HCT116 (cell line): Measurements from ENCODE around the gene NME9. TPM values are rescaled to one million over a fixed set of nuclear protein-coding genes. Genes with fewer than 3 reads are reported as not detected.

Experiments
- ATAC-seq: fragments of 200-7000 bp; cut with Tn5 transposase; 2 replicates; pipeline ENCODE4 v1.9.1; 2020; ENCODE audit warnings: mild to moderate bottlenecking, moderate library complexity
- BruUV-seq: library from RNA; stranded (reverse); fragments of 400-500 nt; replicated peaks from 2 replicates; lab custom pipeline; 2021; lab: Mats Ljungman, UMichigan
- CTCF ChIA-PET: fragments of 300-600 bp; sonication (Branson Sonifier 250); formaldehyde crosslinking; loops from one replicate; lab custom pipeline; 2021; ENCODE audit warnings: antibody characterized with exemption; lab: Charles Lee
- POLR2A ChIA-PET: fragments of 300-600, 350-600 bp; sonication (Branson Sonifier 250); formaldehyde crosslinking; loops from one replicate; lab custom pipeline; 2021; ENCODE audit warnings: antibody characterized with exemption; lab: Charles Lee
- RAD21 ChIA-PET, 2 experiments: fragments of 300-600 bp; sonication (Branson Sonifier 250); formaldehyde crosslinking; loops; one replicate each; lab custom pipeline; 2023; ENCODE audit warnings: low total read pairs in 2 of 2; ENCODE audit not compliant: uncharacterized antibody in 2 of 2, unreplicated experiment in 2 of 2, low non-redundant PET in 1 of 2; lab: Charles Lee
- DNase-seq: peaks from one replicate; pipeline ENCODE4 v3.0.0-alpha.2; 2010; ENCODE audit warnings: low read depth, low spot score
- H2AFZ ChIP-seq: fragments of 200-600 bp; shearing (Covaris generic), sonication (generic); 2 replicates; pipeline ENCODE4 v1.6.1; 2017; ENCODE audit warnings: low read depth, mixed run types, mixed read lengths, antibody characterized with exemption, low read length; ENCODE audit not compliant: poor library complexity, severe bottlenecking
- H3K27ac ChIP-seq: 2 replicates; pipeline ENCODE4 v1.5.1; 2012; ENCODE audit warnings: low read depth, low read length
- H3K27me3 ChIP-seq: fragments of 200-600 bp; sonication (generic); 2 replicates; pipeline ENCODE4 v1.6.1; 2016; ENCODE audit warnings: mixed run types, low read length, mixed read lengths; ENCODE audit not compliant: insufficient read depth
- H3K36me3 ChIP-seq, 2 experiments: fragments of 200-500 bp in 1 of 2; fragments of 200-600 bp in 1 of 2; sonication (Bioruptor generic) in 1 of 2; sonication (generic) in 1 of 2; 2 replicates each; pipeline versions ENCODE4 v1.5.1 to v1.6.1; 2014 to 2016; ENCODE audit warnings: low read length in 2 of 2, inconsistent platforms in 1 of 2, mixed read lengths in 1 of 2, mixed run types in 1 of 2; ENCODE audit not compliant: insufficient read depth in 2 of 2, control insufficient read depth in 1 of 2
- H3K4me1 ChIP-seq, 2 experiments: fragments of 200-600 bp in 1 of 2; sonication (generic) in 1 of 2; 2 replicates each; pipeline versions ENCODE4 v1.5.1 to v1.6.1; 2012 to 2017; ENCODE audit warnings: low read length in 2 of 2, inconsistent platforms in 1 of 2, mild to moderate bottlenecking in 1 of 2, mixed read lengths in 1 of 2, mixed run types in 1 of 2, moderate library complexity in 1 of 2; ENCODE audit not compliant: insufficient read depth in 2 of 2, control insufficient read depth in 1 of 2
- H3K4me2 ChIP-seq: fragments of 200-600 bp; sonication (generic); 2 replicates; pipeline ENCODE4 v1.6.1; 2017; ENCODE audit warnings: mixed run types, low read length, mixed read lengths
- H3K4me3 ChIP-seq, 2 experiments: fragments of 200-600 bp in 1 of 2; sonication (generic) in 1 of 2; replicated peaks in 1 of 2; 2 replicates each; pipeline ENCODE4 v1.5.1; 2011 to 2016; ENCODE audit warnings: low read length in 2 of 2, control low read depth in 1 of 2, low read depth in 1 of 2, mild to moderate bottlenecking in 1 of 2, mixed read lengths in 1 of 2, mixed run types in 1 of 2
- H3K79me2 ChIP-seq: fragments of 200-600 bp; sonication (generic); 2 replicates; pipeline ENCODE4 v1.6.1; 2017; ENCODE audit warnings: mild to moderate bottlenecking, mixed run types, low read length, moderate library complexity, mixed read lengths; ENCODE audit not compliant: insufficient read depth
- H3K9ac ChIP-seq: fragments of 200-600 bp; sonication (generic); 2 replicates; pipeline ENCODE4 v1.6.1; 2016; ENCODE audit warnings: low read length, mixed read lengths
- H3K9me2 ChIP-seq: fragments of 200-600 bp; sonication (generic), shearing (Covaris generic); 2 replicates; pipeline ENCODE4 v1.6.1; 2017; ENCODE audit warnings: mixed run types, mild to moderate bottlenecking, moderate library complexity; ENCODE audit not compliant: insufficient read depth
- H3K9me3 ChIP-seq, 2 experiments: fragments of 200-500 bp in 1 of 2; fragments of 200-600 bp in 1 of 2; sonication (Bioruptor generic) in 1 of 2; sonication (generic) in 1 of 2; 2 replicates each; pipeline ENCODE4 v1.6.1; 2014 to 2017; ENCODE audit warnings: low read length in 2 of 2, mixed read lengths in 2 of 2, inconsistent platforms in 1 of 2, low read depth in 1 of 2, mild to moderate bottlenecking in 1 of 2, mixed run types in 1 of 2, moderate library complexity in 1 of 2; ENCODE audit not compliant: control insufficient read depth in 1 of 2, insufficient read depth in 1 of 2
- H4K20me1 ChIP-seq: fragments of 200-600 bp; sonication (generic), shearing (Covaris generic); 2 replicates; pipeline ENCODE4 v1.6.1; 2017; ENCODE audit warnings: mixed run types, mild to moderate bottlenecking, moderate library complexity; ENCODE audit not compliant: insufficient read depth
- CBX3 ChIP-seq: IDR thresholded peaks from 2 replicates; pipeline ENCODE4 v1.6.1; 2012; ENCODE audit warnings: low read depth
- CEBPB ChIP-seq: IDR thresholded peaks from 2 replicates; pipeline ENCODE4 v1.6.1; 2012; ENCODE audit warnings: low read depth
- EGR1 ChIP-seq: IDR thresholded peaks from 2 replicates; pipeline ENCODE4 v1.6.1; 2012; ENCODE audit warnings: low read depth
- ELF1 ChIP-seq: IDR thresholded peaks from 2 replicates; pipeline ENCODE4 v1.6.1; 2012; ENCODE audit warnings: low read depth, borderline replicate concordance
- EZH2 ChIP-seq: fragments of 200-600 bp; sonication (generic); IDR thresholded peaks from 2 replicates; pipeline ENCODE4 v1.6.1; 2017; ENCODE audit warnings: antibody characterized with exemption, mixed run types
- EZH2phosphoT487 ChIP-seq: fragments of 200-600 bp; IDR thresholded peaks from 2 replicates; pipeline ENCODE4 v1.6.1; 2018; ENCODE audit warnings: antibody characterized with exemption, borderline replicate concordance
- FOSL1 ChIP-seq: IDR thresholded peaks from 2 replicates; pipeline ENCODE4 v1.6.1; 2012; ENCODE audit warnings: low read depth
- POLR2A ChIP-seq: IDR thresholded peaks from 2 replicates; pipeline ENCODE4 v1.7.0; 2011; ENCODE audit warnings: borderline replicate concordance; ENCODE audit not compliant: insufficient read depth, insufficient read length; ENCODE audit errors: extremely low read depth
- POLR2AphosphoS5 ChIP-seq: IDR thresholded peaks from 2 replicates; pipeline ENCODE4 v1.6.1; 2011; ENCODE audit warnings: mild to moderate bottlenecking, low read depth, low read length, moderate library complexity
- SIN3A ChIP-seq: IDR thresholded peaks from 2 replicates; pipeline ENCODE4 v1.6.1; 2012; ENCODE audit warnings: low read depth
- SP1 ChIP-seq: IDR thresholded peaks from 2 replicates; pipeline ENCODE4 v1.6.1; 2012; ENCODE audit warnings: low read depth
- SRF ChIP-seq: IDR thresholded peaks from 2 replicates; pipeline ENCODE4 v1.6.1; 2012; ENCODE audit warnings: low read depth
- TCF7L2 ChIP-seq: IDR thresholded peaks from 2 replicates; pipeline ENCODE4 v1.7.0; 2011; ENCODE audit warnings: borderline replicate concordance, inconsistent platforms; ENCODE audit not compliant: insufficient read depth, insufficient read length; ENCODE audit errors: extremely low read depth
- YY1 ChIP-seq: IDR thresholded peaks from 2 replicates; pipeline ENCODE4 v1.6.1; 2011; ENCODE audit warnings: low read length, low read depth, moderate library complexity, mild to moderate bottlenecking; ENCODE audit not compliant: insufficient replicate concordance; ENCODE audit errors: extremely low read depth
- ZFX ChIP-seq: fragments of 450-650 bp; IDR thresholded peaks from 2 replicates; pipeline ENCODE4 v1.6.1; 2017
- ZNF274 ChIP-seq: fragments of 200-500 bp; sonication (Bioruptor generic); IDR thresholded peaks from 2 replicates; pipeline ENCODE4 v1.6.1; 2014; ENCODE audit warnings: mild to moderate bottlenecking, low read depth, low read length, inconsistent platforms
- intact Hi-C: fragments of 100-400 bp; cut with micrococcal nuclease; formaldehyde crosslinking; loops from 2 replicates; pipeline ENCODE4 v1.10.0; 2022
- total RNA-seq: library from RNA; stranded (reverse); gene quantifications from one replicate; pipeline ENCODE4 v1.2.1, GENCODE V29; 2021; ENCODE audit not compliant: unreplicated experiment
- TF ChIP-seq, protein P1 (sequence below): IDR thresholded peaks from 2 replicates; pipeline ENCODE4 v1.6.1; 2011; ENCODE audit warnings: mild to moderate bottlenecking, low read length, moderate library complexity; ENCODE audit not compliant: insufficient replicate concordance; ENCODE audit errors: extremely low read depth
- TF ChIP-seq, protein P2 (sequence below): IDR thresholded peaks from 2 replicates; pipeline ENCODE4 v1.6.1; 2012; ENCODE audit warnings: low read depth
- TF ChIP-seq, protein P3 (sequence below): IDR thresholded peaks from 2 replicates; pipeline ENCODE4 v1.6.1; 2012
- TF ChIP-seq, protein P4 (sequence below), 3 experiments: fragments of 200-600 bp in 1 of 3; sonication (generic) in 1 of 3; IDR thresholded peaks in 2 of 3; conservative IDR thresholded peaks in 1 of 3; 2 replicates each; pipeline ENCODE4 v1.5.1; 2012 to 2017; ENCODE audit warnings: low read depth in 2 of 3, low read length in 2 of 3, antibody characterized with exemption in 1 of 3, borderline replicate concordance in 1 of 3, control low read depth in 1 of 3, mild to moderate bottlenecking in 1 of 3, mixed read lengths in 1 of 3, mixed run types in 1 of 3, moderate library complexity in 1 of 3; ENCODE audit not compliant: insufficient read depth in 1 of 3

The NME9 gene
- total RNA-seq, 1 experiment from 2014 or later: 0.79 TPM

DNA sequence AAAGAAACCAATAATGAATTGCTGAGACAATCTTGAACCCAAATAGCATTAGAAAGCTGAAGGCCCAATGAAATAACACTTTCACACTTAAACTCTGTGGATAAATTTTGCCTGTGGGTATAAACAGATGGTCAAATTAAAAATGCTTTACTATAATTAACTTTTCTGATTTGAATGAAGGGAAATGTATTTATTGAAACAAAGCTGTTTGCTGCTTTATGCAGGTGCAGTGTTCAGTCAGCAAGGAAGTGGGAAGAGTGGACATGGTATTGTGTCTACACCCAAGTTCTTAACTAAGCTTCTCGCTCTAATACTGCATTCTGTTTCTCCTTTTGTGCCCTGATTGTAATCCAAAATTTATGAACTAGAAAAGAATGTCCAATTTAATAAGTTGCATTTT is 31.8 kb downstream of the NME9 start:
- Histone ChIP-seq H3K9me2 (no peaks in the 10 kb centered on the region), H3K9ac (no peak overlapping the region), H3K4me2 (no peak overlapping the region), H3K36me3 (peaks cover 4 to 6% of the 10 kb centered on the region in 2 experiments; a peak in 2 of 4 replicates), H3K4me3 (no peak overlapping the region), H3K4me1 (no peaks in the 10 kb centered on the region), H3K27me3 (no peaks in the 10 kb centered on the region), H2AFZ (no peak overlapping the region), H3K27ac (no peak overlapping the region), H4K20me1 (no peaks in the 10 kb centered on the region), H3K9me3 (no peaks in the 10 kb centered on the region), H3K79me2 (no peaks in the 10 kb centered on the region)
- ChIA-PET RAD21 (no interaction called here), CTCF (no interaction called here), POLR2A (no interaction called here)
- intact Hi-C loops: no loop called here
- no TSS peak for BruUV-seq
- ATAC-seq (no peak), DNase-seq (no peak)
- TF ChIP-seq ZFX (no peak), ZNF274 (no peak), SIN3A (no peak), POLR2A (no peak), EZH2phosphoT487 (no peak), POLR2AphosphoS5 (no peak), YY1 (no peak), SRF (no peak), TCF7L2 (no peak), ELF1 (no peak), EGR1 (no peak), CBX3 (no peak), FOSL1 (no peak), EZH2 (no peak), CEBPB (no peak), SP1 (no peak)
- TF ChIP-seq, protein P1, sequence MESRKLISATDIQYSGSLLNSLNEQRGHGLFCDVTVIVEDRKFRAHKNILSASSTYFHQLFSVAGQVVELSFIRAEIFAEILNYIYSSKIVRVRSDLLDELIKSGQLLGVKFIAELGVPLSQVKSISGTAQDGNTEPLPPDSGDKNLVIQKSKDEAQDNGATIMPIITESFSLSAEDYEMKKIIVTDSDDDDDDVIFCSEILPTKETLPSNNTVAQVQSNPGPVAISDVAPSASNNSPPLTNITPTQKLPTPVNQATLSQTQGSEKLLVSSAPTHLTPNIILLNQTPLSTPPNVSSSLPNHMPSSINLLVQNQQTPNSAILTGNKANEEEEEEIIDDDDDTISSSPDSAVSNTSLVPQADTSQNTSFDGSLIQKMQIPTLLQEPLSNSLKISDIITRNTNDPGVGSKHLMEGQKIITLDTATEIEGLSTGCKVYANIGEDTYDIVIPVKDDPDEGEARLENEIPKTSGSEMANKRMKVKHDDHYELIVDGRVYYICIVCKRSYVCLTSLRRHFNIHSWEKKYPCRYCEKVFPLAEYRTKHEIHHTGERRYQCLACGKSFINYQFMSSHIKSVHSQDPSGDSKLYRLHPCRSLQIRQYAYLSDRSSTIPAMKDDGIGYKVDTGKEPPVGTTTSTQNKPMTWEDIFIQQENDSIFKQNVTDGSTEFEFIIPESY: no peak
- TF ChIP-seq, protein P2, sequence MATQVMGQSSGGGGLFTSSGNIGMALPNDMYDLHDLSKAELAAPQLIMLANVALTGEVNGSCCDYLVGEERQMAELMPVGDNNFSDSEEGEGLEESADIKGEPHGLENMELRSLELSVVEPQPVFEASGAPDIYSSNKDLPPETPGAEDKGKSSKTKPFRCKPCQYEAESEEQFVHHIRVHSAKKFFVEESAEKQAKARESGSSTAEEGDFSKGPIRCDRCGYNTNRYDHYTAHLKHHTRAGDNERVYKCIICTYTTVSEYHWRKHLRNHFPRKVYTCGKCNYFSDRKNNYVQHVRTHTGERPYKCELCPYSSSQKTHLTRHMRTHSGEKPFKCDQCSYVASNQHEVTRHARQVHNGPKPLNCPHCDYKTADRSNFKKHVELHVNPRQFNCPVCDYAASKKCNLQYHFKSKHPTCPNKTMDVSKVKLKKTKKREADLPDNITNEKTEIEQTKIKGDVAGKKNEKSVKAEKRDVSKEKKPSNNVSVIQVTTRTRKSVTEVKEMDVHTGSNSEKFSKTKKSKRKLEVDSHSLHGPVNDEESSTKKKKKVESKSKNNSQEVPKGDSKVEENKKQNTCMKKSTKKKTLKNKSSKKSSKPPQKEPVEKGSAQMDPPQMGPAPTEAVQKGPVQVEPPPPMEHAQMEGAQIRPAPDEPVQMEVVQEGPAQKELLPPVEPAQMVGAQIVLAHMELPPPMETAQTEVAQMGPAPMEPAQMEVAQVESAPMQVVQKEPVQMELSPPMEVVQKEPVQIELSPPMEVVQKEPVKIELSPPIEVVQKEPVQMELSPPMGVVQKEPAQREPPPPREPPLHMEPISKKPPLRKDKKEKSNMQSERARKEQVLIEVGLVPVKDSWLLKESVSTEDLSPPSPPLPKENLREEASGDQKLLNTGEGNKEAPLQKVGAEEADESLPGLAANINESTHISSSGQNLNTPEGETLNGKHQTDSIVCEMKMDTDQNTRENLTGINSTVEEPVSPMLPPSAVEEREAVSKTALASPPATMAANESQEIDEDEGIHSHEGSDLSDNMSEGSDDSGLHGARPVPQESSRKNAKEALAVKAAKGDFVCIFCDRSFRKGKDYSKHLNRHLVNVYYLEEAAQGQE: no peak
- TF ChIP-seq, protein P3, sequence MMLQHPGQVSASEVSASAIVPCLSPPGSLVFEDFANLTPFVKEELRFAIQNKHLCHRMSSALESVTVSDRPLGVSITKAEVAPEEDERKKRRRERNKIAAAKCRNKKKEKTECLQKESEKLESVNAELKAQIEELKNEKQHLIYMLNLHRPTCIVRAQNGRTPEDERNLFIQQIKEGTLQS: no peak
- TF ChIP-seq, protein P4, sequence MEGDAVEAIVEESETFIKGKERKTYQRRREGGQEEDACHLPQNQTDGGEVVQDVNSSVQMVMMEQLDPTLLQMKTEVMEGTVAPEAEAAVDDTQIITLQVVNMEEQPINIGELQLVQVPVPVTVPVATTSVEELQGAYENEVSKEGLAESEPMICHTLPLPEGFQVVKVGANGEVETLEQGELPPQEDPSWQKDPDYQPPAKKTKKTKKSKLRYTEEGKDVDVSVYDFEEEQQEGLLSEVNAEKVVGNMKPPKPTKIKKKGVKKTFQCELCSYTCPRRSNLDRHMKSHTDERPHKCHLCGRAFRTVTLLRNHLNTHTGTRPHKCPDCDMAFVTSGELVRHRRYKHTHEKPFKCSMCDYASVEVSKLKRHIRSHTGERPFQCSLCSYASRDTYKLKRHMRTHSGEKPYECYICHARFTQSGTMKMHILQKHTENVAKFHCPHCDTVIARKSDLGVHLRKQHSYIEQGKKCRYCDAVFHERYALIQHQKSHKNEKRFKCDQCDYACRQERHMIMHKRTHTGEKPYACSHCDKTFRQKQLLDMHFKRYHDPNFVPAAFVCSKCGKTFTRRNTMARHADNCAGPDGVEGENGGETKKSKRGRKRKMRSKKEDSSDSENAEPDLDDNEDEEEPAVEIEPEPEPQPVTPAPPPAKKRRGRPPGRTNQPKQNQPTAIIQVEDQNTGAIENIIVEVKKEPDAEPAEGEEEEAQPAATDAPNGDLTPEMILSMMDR (IDR thresholded peaks at IDR 0.05 in 2 of 3, conservative IDR thresholded peaks at IDR 0.05 in 1 of 3; ENCODE audit: borderline replicate concordance in 1 of 3, insufficient read depth in 1 of 3, low read depth in 2 of 3, low read length in 2 of 3): no peak
